ENCODE results near the gene VTI1A. TPM values are rescaled to one million over a fixed set of nuclear protein-coding genes. Genes with fewer than 3 reads are reported as not detected.

Gene VTI1A
- total and polyA plus RNA-seq, 9 of the 15 experiments (the other 6 are each of a cell fraction or from before 2014, with no cell fraction given) = 9.3 to 21.4 (median 16.0) TPM

- ChIA-PET CTCF (ENCODE audit: low intra/inter-chr PET ratio) (no interaction called here), POLR2A (interaction anchor here (0.7 to 0.8 kb wide), 2 partner anchors 10 to 99 kb away, joined by 3 to 4 read pairs; no protein-coding TSS in a partner anchor)
- Histone ChIP-seq H2AFZ (ENCODE audit: low read depth, low read length) (no peak overlapping the region), H3K9me3 (replicated peaks; ENCODE audit: control insufficient read depth, insufficient read depth, low read depth, low read length) (no peaks in the 10 kb centered on the region), H3K36me3 (ENCODE audit: control insufficient read depth, insufficient read depth, low read length) (no peaks in the 10 kb centered on the region), H3K4me3 (no peak overlapping the region), H3K9me1 (ENCODE audit: control insufficient read depth, insufficient read depth, low read length) (no peaks in the 10 kb centered on the region), H3K4me2 (ENCODE audit: insufficient read depth, low read length) (no peak overlapping the region), H4K20me1 (replicated peaks; ENCODE audit: control insufficient read depth, insufficient read depth, low read length) (no peaks in the 10 kb centered on the region), H3K27me3 (ENCODE audit: control insufficient read depth in 2 of 2, insufficient read depth in 2 of 2, low read length in 2 of 2) (no peaks in the 10 kb centered on the region), H3K27ac (ENCODE audit: extremely low read depth, low read depth, low read length) (no peak overlapping the region), H3K4me1 (replicated peaks in 1 of 2; ENCODE audit: control insufficient read depth in 2 of 2, insufficient read depth in 2 of 2, low read length in 2 of 2) (peaks cover 0 to 3% of the 10 kb centered on the region in 2 experiments; a peak in 1 of 5 replicates), H3K79me2 (ENCODE audit: control insufficient read depth, insufficient read depth, low read length) (no peaks in the 10 kb centered on the region), H3K9ac (ENCODE audit: insufficient read depth in 1 of 2, low read depth in 2 of 2, low read length in 2 of 2) (no peak overlapping the region)
- 68% methylated on average over 6 of the region's 19 CpGs for WGBS (ENCODE audit: insufficient coverage, low coverage, missing lambda C conversion rate)
- ATAC-seq (no peak), FAIRE-seq (no peak), DNase-seq (ENCODE audit: extremely low read depth in 1 of 4, low spot score in 3 of 4) (no peak)
- in situ Hi-C loops (cut with MboI) = no loop called here
- intact Hi-C loops (cut with micrococcal nuclease) = no loop called here
- no TSS peak for BruUV-seq (replicated peaks)
- TF ChIP-seq OTX1 (CRISPR knock-in tag; IDR thresholded peaks at IDR 0.05) (no peak), PHB (CRISPR knock-in tag; IDR thresholded peaks at IDR 0.05) (no peak), DDX20 (tag; IDR thresholded peaks at IDR 0.05; ENCODE audit: low read depth) (no peak), TEAD1 (CRISPR knock-in tag; IDR thresholded peaks at IDR 0.05) (no peak), BRD9 (IDR thresholded peaks at IDR 0.05; ENCODE audit: low read depth, partially characterized antibody) (no peak), ILF3 (IDR thresholded peaks at IDR 0.05; ENCODE audit: borderline replicate concordance) (no peak), YY1 (IDR thresholded peaks at IDR 0.05; ENCODE audit: borderline replicate concordance in 1 of 3, control insufficient read depth in 1 of 3, extremely low read depth in 1 of 3, insufficient read depth in 3 of 3, insufficient read length in 1 of 3, insufficient replicate concordance in 2 of 3, low read depth in 1 of 3, low read length in 2 of 3) (no peak), RFX1 (IDR thresholded peaks at IDR 0.05) (no peak), DLX4 (CRISPR knock-in tag; IDR thresholded peaks at IDR 0.05) (no peak), NCOA2 (IDR thresholded peaks at IDR 0.05; ENCODE audit: partially characterized antibody in 2 of 2) (no peak), TARDBP (IDR thresholded peaks at IDR 0.05) (no peak)
Measured at GRCh38 chr10:112821038-112821437, 374.0 kb downstream of the VTI1A start.

Data from K562 (cell line).